22Rv1 (cell line): Measurements from ENCODE around the gene MON1A.

Experiments
- H3K27ac ChIP-seq: fragments of 450-650 bp; 2 replicates; pipeline ENCODE4 v1.5.1; 2017
- CTCF ChIP-seq: fragments of 450-650 bp; IDR thresholded peaks from 2 replicates; pipeline ENCODE4 v1.5.1; 2017; ENCODE audit warnings: mild to moderate bottlenecking
- ZFX ChIP-seq: fragments of 450-650 bp; IDR thresholded peaks from 2 replicates; pipeline ENCODE4 v1.6.1; 2017; ENCODE audit warnings: antibody characterized with exemption, borderline replicate concordance

Gene MON1A

GRCh38 chr3:49929291-49930167 is at the start of gene MON1A:
TSS of gene MON1A (minus strand) at chr3:49929811. CDS start at chr3:49913346, 16,465 bp downstream.
- peak within 1 kb of the TSS; percentile 88 for H3K27ac ChIP-seq
- TF ChIP-seq CTCF (peak; percentile 62), ZFX (0 out of 2 replicates have a peak, but pooled peaks have one; percentile 75)

- H3K27ac ChIP-seq, result no peak overlapping the region
- TF ChIP-seq CTCF (no peak), ZFX (no peak)
Measured at GRCh38 chr3:49976942-49977341, 47.3 kb upstream of the MON1A start.

- TF ChIP-seq CTCF (no peak), ZFX (no peak)
- H3K27ac ChIP-seq, result no peak overlapping the region
Measured at GRCh38 chr3:49972656-49973055, 43.0 kb upstream of the MON1A start.

- TF ChIP-seq CTCF, result no peak
- TF ChIP-seq ZFX, result no peak
- no peak overlapping the region for H3K27ac ChIP-seq
Measured at GRCh38 chr3:49968346-49968745, 38.7 kb upstream of the MON1A start.

- no peak for TF ChIP-seq ZFX
- TF ChIP-seq CTCF, result no peak
- H3K27ac ChIP-seq, result no peak overlapping the region
Measured at GRCh38 chr3:49967291-49967690, 37.7 kb upstream of the MON1A start.

GRCh38 chr3:49966233-49966942 is 36.8 kb upstream of the MON1A start:
- no peak overlapping the region; the same call in 1 of the 2 replicates for H3K27ac ChIP-seq
- no peak for TF ChIP-seq CTCF
- no peak for TF ChIP-seq ZFX

GRCh38 chr3:49955636-49956035 is 26.0 kb upstream of the MON1A start:
- H3K27ac ChIP-seq, result no peak overlapping the region
- TF ChIP-seq ZFX (no peak), CTCF (no peak)
